GM23338 (cell line): ENCODE data around the gene EHMT2. TPM values are rescaled to one million over a fixed set of nuclear protein-coding genes. Genes with fewer than 3 reads are reported as not detected.
"Not testable (repeated sequence)": the region's sequence is repeated elsewhere in the genome, so short reads cannot be mapped to it uniquely, and the experiment has no call there.

Experiments used
- ATAC-seq: fragments of 200-7000 bp; cut with Tn5 transposase; 3 replicates; pipeline ENCODE4 v1.9.1; 2020
- DNase-seq: peaks from one replicate; pipeline ENCODE4 v3.0.0-alpha.2; 2015; ENCODE audit warnings: low spot score
- H2AFZ ChIP-seq: fragments of 200-600 bp; sonication (generic); 2 replicates; pipeline ENCODE4 v1.8.0; 2016; ENCODE audit warnings: antibody characterized with exemption, mild to moderate bottlenecking, moderate library complexity
- H3F3A ChIP-seq: fragments of 200-600 bp; sonication (generic); replicated peaks from 2 replicates; pipeline ENCODE4 v1.8.0; 2017; ENCODE audit warnings: antibody characterized with exemption, mixed run types, low read depth
- H3K27ac ChIP-seq: fragments of 200-600 bp; sonication (generic); 2 replicates; pipeline ENCODE4 v1.6.1; 2016; ENCODE audit warnings: low read depth
- H3K27me3 ChIP-seq: fragments of 200-600 bp; sonication (generic); 2 replicates; pipeline ENCODE4 v1.8.0; 2016; ENCODE audit warnings: mild to moderate bottlenecking, mixed run types, moderate library complexity; ENCODE audit not compliant: insufficient read depth
- H3K36me3 ChIP-seq: fragments of 200-600 bp; sonication (generic); 2 replicates; pipeline ENCODE4 v1.8.0; 2016; ENCODE audit warnings: mild to moderate bottlenecking; ENCODE audit not compliant: insufficient read depth
- H3K4me1 ChIP-seq: fragments of 200-600 bp; sonication (generic); 2 replicates; pipeline ENCODE4 v1.8.0; 2016; ENCODE audit warnings: mild to moderate bottlenecking, moderate library complexity; ENCODE audit not compliant: insufficient read depth
- H3K4me2 ChIP-seq: fragments of 200-600 bp; sonication (generic); 2 replicates; pipeline ENCODE4 v1.7.1; 2017; ENCODE audit warnings: mixed run types
- H3K4me3 ChIP-seq: fragments of 200-600 bp; sonication (generic); 2 replicates; pipeline ENCODE4 v1.6.1; 2016; ENCODE audit warnings: mixed run types
- H3K79me2 ChIP-seq: fragments of 200-600 bp; sonication (generic); replicated peaks from 2 replicates; pipeline ENCODE4 v1.8.0; 2017; ENCODE audit warnings: mild to moderate bottlenecking; ENCODE audit not compliant: insufficient read depth
- H3K9me2 ChIP-seq: fragments of 200-600 bp; sonication (generic); 2 replicates; pipeline ENCODE4 v1.8.0; 2017; ENCODE audit not compliant: insufficient read depth
- H4K20me1 ChIP-seq: fragments of 200-600 bp; sonication (generic); replicated peaks from 2 replicates; pipeline ENCODE4 v1.8.0; 2017; ENCODE audit warnings: mild to moderate bottlenecking; ENCODE audit not compliant: insufficient read depth
- H3K27ac Mint-ChIP-seq: 2 replicates; pipeline ENCODE4 v1.8.0; 2020; ENCODE audit warnings: inconsistent platforms, mild to moderate bottlenecking, moderate library complexity, mixed read lengths
- H3K27me3 Mint-ChIP-seq: 3 replicates; pipeline ENCODE4 v1.8.0; 2022; ENCODE audit warnings: low read depth, mild to moderate bottlenecking, moderate library complexity, mixed read lengths, inconsistent platforms; ENCODE audit not compliant: insufficient read depth, poor library complexity
- H3K36me3 Mint-ChIP-seq: 3 replicates; pipeline ENCODE4 v1.8.0; 2021; ENCODE audit warnings: low read depth, mild to moderate bottlenecking, inconsistent platforms, moderate library complexity, mixed read lengths
- H3K4me1 Mint-ChIP-seq: 3 replicates; pipeline ENCODE4 v1.8.0; 2020; ENCODE audit warnings: mild to moderate bottlenecking, inconsistent platforms, mixed read lengths
- H3K4me3 Mint-ChIP-seq: 3 replicates; pipeline ENCODE4 v1.8.0; 2021; ENCODE audit warnings: moderate library complexity, mild to moderate bottlenecking, inconsistent platforms, mixed read lengths
- H3K9me3 Mint-ChIP-seq: 3 replicates; pipeline ENCODE4 v1.8.0; 2020; ENCODE audit warnings: moderate library complexity, mild to moderate bottlenecking, inconsistent platforms, mixed read lengths
- CREB1 ChIP-seq: fragments of 250-450 bp; sonication (Bioruptor Pico); IDR thresholded peaks from 2 replicates; pipeline ENCODE4 v1.5.0; 2020; ENCODE audit warnings: low read depth, mild to moderate bottlenecking, moderate library complexity
- polyA plus RNA-seq: library from polyadenylated mRNA; unstranded; fragments of >200 nt; fragmentation: Nextera tagmentation; extraction: Ambion mirVana; gene quantifications from 2 replicates; pipeline ENCODE4 v1.2.1, GENCODE V29; 2016
- total RNA-seq: library from RNA; depleted of rRNA; stranded (reverse); fragments of >200 nt; shearing (Covaris generic); gene quantifications from 2 replicates; pipeline ENCODE4 v1.2.3, GENCODE V29; 2014
- TF ChIP-seq, protein P1 (sequence below), 2 experiments: fragments of 200-600 bp in 1 of 2; sonication (generic) in 1 of 2; conservative IDR thresholded peaks; 2 replicates each; pipeline versions ENCODE4 v1.5.1 to v1.6.1; 2016 to 2017; ENCODE audit warnings: antibody characterized with exemption in 2 of 2, low read depth in 2 of 2, mild to moderate bottlenecking in 2 of 2, moderate library complexity in 1 of 2

The EHMT2 gene
- total and polyA plus RNA-seq, 2 experiments from 2014 or later = 113 to 193 TPM

DNA sequence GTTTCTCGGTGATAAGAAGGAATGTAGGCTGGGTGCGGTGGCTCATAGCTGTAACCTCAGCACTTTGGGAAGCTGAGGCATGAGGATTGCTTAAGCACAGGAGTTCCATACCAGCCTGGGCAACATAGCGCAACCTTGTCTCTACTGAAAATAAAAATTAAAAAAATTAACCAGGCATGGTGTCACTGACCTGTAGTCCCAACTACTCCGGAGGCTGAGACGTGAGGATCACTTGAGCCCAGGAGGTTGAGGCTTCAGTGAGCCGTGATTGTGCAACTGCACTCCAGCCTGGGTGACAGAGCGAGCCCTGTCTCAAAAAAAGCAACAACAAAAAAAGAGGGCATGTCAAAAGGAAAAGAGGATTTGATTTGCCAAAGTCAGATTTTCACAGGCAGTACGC is 38.8 kb downstream of the EHMT2 start:
- Histone ChIP-seq H3F3A (0 out of 2 replicates have a peak, but pooled peaks cover 8% of the 10 kb centered on the region), H3K4me2 (no peak overlapping the region), H3K9me2 (no peaks in the 10 kb centered on the region), H3K27me3 (no peaks in the 10 kb centered on the region), H4K20me1 (peaks cover 3% of the 10 kb centered on the region; the same call in 1 of the 2 replicates), H3K4me3 (no peak overlapping the region), H3K36me3 (no peaks in the 10 kb centered on the region), H3K79me2 (peaks cover 8% of the 10 kb centered on the region; the same call in 1 of the 2 replicates), H3K4me1 (peaks cover 7% of the 10 kb centered on the region; the same call in 1 of the 2 replicates), H3K27ac (no peak overlapping the region), H2AFZ (no peak overlapping the region)
- DNase-seq = no peak
- no peak for ATAC-seq
- H3K4me1 Mint-ChIP-seq = peaks cover 2% of the 10 kb centered on the region; the same call in 1 of the 3 replicates
- peaks cover 28% of the 10 kb centered on the region for H3K36me3 Mint-ChIP-seq
- H3K27ac Mint-ChIP-seq = no peak overlapping the region
- H3K9me3 Mint-ChIP-seq = peaks cover 12% of the 10 kb centered on the region
- no peak for TF ChIP-seq CREB1 (CRISPR knock-in tag)
- TF ChIP-seq, protein P1, sequence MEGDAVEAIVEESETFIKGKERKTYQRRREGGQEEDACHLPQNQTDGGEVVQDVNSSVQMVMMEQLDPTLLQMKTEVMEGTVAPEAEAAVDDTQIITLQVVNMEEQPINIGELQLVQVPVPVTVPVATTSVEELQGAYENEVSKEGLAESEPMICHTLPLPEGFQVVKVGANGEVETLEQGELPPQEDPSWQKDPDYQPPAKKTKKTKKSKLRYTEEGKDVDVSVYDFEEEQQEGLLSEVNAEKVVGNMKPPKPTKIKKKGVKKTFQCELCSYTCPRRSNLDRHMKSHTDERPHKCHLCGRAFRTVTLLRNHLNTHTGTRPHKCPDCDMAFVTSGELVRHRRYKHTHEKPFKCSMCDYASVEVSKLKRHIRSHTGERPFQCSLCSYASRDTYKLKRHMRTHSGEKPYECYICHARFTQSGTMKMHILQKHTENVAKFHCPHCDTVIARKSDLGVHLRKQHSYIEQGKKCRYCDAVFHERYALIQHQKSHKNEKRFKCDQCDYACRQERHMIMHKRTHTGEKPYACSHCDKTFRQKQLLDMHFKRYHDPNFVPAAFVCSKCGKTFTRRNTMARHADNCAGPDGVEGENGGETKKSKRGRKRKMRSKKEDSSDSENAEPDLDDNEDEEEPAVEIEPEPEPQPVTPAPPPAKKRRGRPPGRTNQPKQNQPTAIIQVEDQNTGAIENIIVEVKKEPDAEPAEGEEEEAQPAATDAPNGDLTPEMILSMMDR (conservative IDR thresholded peaks at IDR 0.05; ENCODE audit: low read depth in 2 of 2) = no peak
- H3K27me3 Mint-ChIP-seq = peaks cover 12% of the 10 kb centered on the region
- no peak overlapping the region for H3K4me3 Mint-ChIP-seq

DNA sequence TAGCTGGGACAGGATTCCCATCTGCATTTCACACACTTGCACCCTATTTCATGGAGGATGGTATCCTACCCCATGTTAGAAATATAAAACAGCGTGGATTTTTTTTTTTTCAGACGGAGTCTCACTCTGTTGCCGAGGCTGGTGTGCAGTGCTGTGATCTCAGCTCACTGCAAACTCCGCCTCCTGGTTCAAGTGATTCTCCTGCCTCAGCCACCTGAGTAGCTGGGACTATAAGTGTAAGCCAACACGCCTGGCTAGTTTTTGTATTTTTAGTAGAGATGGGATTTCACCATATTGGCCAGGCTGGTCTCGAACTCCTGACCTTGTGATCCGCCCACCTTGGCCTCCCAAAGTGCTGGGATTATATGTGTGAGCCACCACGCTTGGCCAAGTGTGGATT is 39.7 kb downstream of the EHMT2 start:
- H3K4me3 ChIP-seq, H3K27me3 ChIP-seq, H3K4me3 Mint-ChIP-seq, H3K4me1 ChIP-seq, H3K9me2 ChIP-seq, H2AFZ ChIP-seq, H3K27me3 Mint-ChIP-seq, H3F3A ChIP-seq, H3K27ac Mint-ChIP-seq, H3K36me3 ChIP-seq, DNase-seq, H3K79me2 ChIP-seq, H3K4me1 Mint-ChIP-seq, H3K27ac ChIP-seq, H3K4me2 ChIP-seq, ATAC-seq, H4K20me1 ChIP-seq: not testable (repeated sequence)
- Mint-ChIP-seq H3K36me3 (peaks cover 30% of the 10 kb centered on the region), H3K9me3 (peaks cover 16% of the 10 kb centered on the region)

DNA sequence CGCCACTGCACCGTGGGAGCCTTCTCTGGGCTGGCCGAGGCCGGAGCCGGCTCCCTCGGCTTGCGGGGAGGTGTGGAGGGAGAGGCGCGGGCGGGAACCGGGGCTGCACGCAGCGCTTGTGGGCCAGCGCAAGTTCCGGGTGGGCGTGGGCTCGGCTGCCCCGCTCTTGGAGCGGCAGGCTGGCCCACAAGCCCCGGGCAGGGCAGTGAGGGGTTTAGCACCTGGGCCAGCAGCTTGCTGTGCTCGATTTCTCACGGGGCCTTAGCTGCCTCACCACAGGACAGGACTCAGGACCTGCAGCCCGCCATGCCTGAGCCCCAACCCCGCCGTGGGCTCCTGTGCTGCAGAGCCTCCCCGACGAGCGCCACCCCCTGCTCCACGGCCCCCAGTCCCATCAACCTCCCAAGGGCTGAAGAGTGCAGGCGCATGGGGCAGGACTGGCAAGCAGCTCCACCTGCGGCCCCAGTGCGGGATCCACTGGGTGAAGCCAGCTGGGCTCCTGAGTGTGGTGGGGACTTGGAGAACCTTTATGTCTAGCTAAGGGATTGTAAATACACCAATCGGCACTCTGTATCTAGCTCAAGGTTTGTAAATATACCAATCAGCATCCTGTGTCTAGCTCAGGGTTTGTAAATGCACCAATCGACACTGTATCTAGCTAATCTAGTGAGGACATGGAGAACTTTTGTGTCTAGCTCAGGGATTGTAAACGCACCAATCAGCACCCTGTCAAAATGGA is 45.3 kb downstream of the EHMT2 start:
- not testable (repeated sequence) for H3K27me3 ChIP-seq, H3K4me1 Mint-ChIP-seq, H3K27me3 Mint-ChIP-seq, H3K27ac ChIP-seq, H3K4me3 Mint-ChIP-seq, H3K79me2 ChIP-seq, H4K20me1 ChIP-seq, H3K4me1 ChIP-seq, H3K36me3 ChIP-seq, H3K27ac Mint-ChIP-seq, H3K9me2 ChIP-seq
- Histone ChIP-seq H2AFZ (peak overlapping the region; percentile 92), H3K4me3 (peak overlapping the region; percentile 43), H3K4me2 (peak overlapping the region; percentile 78), H3F3A (peaks cover 11% of the 10 kb centered on the region; the same call in 1 of the 2 replicates)
- H3K36me3 Mint-ChIP-seq = peaks cover 23% of the 10 kb centered on the region
- H3K9me3 Mint-ChIP-seq = peaks cover 22% of the 10 kb centered on the region
- peak; percentile 58 for DNase-seq
- peak; percentile 78 for ATAC-seq
